ENCODE measurements around the gene CLASP1. TPM values are rescaled to one million over a fixed set of nuclear protein-coding genes. Genes with fewer than 3 reads are reported as not detected.
"Not testable (repeated sequence)": the region's sequence is repeated elsewhere in the genome, so short reads cannot be mapped to it uniquely, and the experiment has no call there.

CLASP1 gene
- total RNA-seq, 2 donors from 2014 or later: 87.0 to 88.3 TPM

GRCh38 chr2:121696410-121696930 is 47.2 kb upstream of the CLASP1 start:
- Mint-ChIP-seq H3K27ac (no peak overlapping the region), H3K27me3 (ENCODE audit: insufficient read depth) (no peaks in the 10 kb centered on the region), H3K4me3 (no peak overlapping the region), H3K36me3 (ENCODE audit: low read depth) (no peaks in the 10 kb centered on the region), H3K4me1 (no peaks in the 10 kb centered on the region), H3K9me3 (no peaks in the 10 kb centered on the region)
- H3K27me3 ChIP-seq (ENCODE audit: control insufficient read depth, insufficient read depth, low read length, poor library complexity, severe bottlenecking): no peaks in the 10 kb centered on the region
- H3K4me3 ChIP-seq (ENCODE audit: low read length): no peak overlapping the region
- no peaks in the 10 kb centered on the region for H3K9me3 ChIP-seq (ENCODE audit: control insufficient read depth, low read length)
- peak; percentile 57 for TF ChIP-seq CTCF (conservative IDR thresholded peaks at IDR 0.05)
- no peak overlapping the region for H3K27ac ChIP-seq (ENCODE audit: low read depth, low read length)
- H3K36me3 ChIP-seq (ENCODE audit: control insufficient read depth, insufficient read depth, low read length): no peaks in the 10 kb centered on the region
- no peak overlapping the region for H3K9ac ChIP-seq (ENCODE audit: extremely low read depth, low read length, poor library complexity, severe bottlenecking)
- no peaks in the 10 kb centered on the region for H3K4me1 ChIP-seq (ENCODE audit: control insufficient read depth, insufficient read depth, low read length)
- 86 to 100% methylated on average over 3 to 7 of the region's 7 CpGs for WGBS, 2 experiments (ENCODE audit: insufficient coverage in 1 of 2, insufficient read length in 1 of 2)
- DNase-seq: peak; percentile 67

GRCh38 chr2:121695171-121695451 is 45.8 kb upstream of the CLASP1 start:
- Mint-ChIP-seq H3K4me1 (no peaks in the 10 kb centered on the region), H3K27me3 (ENCODE audit: insufficient read depth) (no peaks in the 10 kb centered on the region), H3K36me3 (ENCODE audit: low read depth) (no peaks in the 10 kb centered on the region), H3K4me3 (no peak overlapping the region), H3K9me3 (peaks cover 1% of the 10 kb centered on the region), H3K27ac (no peak overlapping the region)
- Histone ChIP-seq H3K4me1 (ENCODE audit: control insufficient read depth, insufficient read depth, low read length) (no peaks in the 10 kb centered on the region), H3K4me3 (ENCODE audit: low read length) (no peak overlapping the region), H3K36me3 (ENCODE audit: control insufficient read depth, insufficient read depth, low read length) (no peaks in the 10 kb centered on the region), H3K27ac (ENCODE audit: low read depth, low read length) (no peak overlapping the region), H3K9me3 (ENCODE audit: control insufficient read depth, low read length) (no peaks in the 10 kb centered on the region), H3K9ac (ENCODE audit: extremely low read depth, low read length, poor library complexity, severe bottlenecking) (no peak overlapping the region), H3K27me3 (ENCODE audit: control insufficient read depth, insufficient read depth, low read length, poor library complexity, severe bottlenecking) (no peaks in the 10 kb centered on the region)
- no peak for TF ChIP-seq CTCF (conservative IDR thresholded peaks at IDR 0.05)
- WGBS, 2 experiments (ENCODE audit: insufficient coverage in 1 of 2, insufficient read length in 1 of 2): 46 to 47% methylated on average over 2 of the region's 2 CpGs
- no peak for DNase-seq

GRCh38 chr2:121694398-121695170 is 45.3 kb upstream of the CLASP1 start:
- 88 to 90% methylated on average over 1 to 6 of the region's 6 CpGs for WGBS, 2 experiments (ENCODE audit: insufficient coverage in 1 of 2, insufficient read length in 1 of 2)
- H3K36me3 Mint-ChIP-seq (ENCODE audit: low read depth): no peaks in the 10 kb centered on the region
- no peaks in the 10 kb centered on the region for H3K4me1 ChIP-seq (ENCODE audit: control insufficient read depth, insufficient read depth, low read length)
- H3K36me3 ChIP-seq (ENCODE audit: control insufficient read depth, insufficient read depth, low read length): no peaks in the 10 kb centered on the region
- no peaks in the 10 kb centered on the region for H3K27me3 ChIP-seq (ENCODE audit: control insufficient read depth, insufficient read depth, low read length, poor library complexity, severe bottlenecking)
- no peak overlapping the region for H3K9ac ChIP-seq (ENCODE audit: extremely low read depth, low read length, poor library complexity, severe bottlenecking)
- no peaks in the 10 kb centered on the region for H3K27me3 Mint-ChIP-seq (ENCODE audit: insufficient read depth)
- no peak for TF ChIP-seq CTCF (conservative IDR thresholded peaks at IDR 0.05)
- no peak overlapping the region for H3K4me3 Mint-ChIP-seq
- peaks cover 4% of the 10 kb centered on the region for H3K9me3 Mint-ChIP-seq
- H3K4me3 ChIP-seq (ENCODE audit: low read length): no peak overlapping the region
- H3K27ac ChIP-seq (ENCODE audit: low read depth, low read length): no peak overlapping the region
- no peaks in the 10 kb centered on the region for H3K4me1 Mint-ChIP-seq
- H3K27ac Mint-ChIP-seq: no peak overlapping the region
- peak; percentile 76 for DNase-seq
- H3K9me3 ChIP-seq (ENCODE audit: control insufficient read depth, low read length): no peaks in the 10 kb centered on the region

GRCh38 chr2:121690572-121690971 is 41.3 kb upstream of the CLASP1 start:
- not testable (repeated sequence) for H3K9ac ChIP-seq (ENCODE audit: extremely low read depth, low read length, poor library complexity, severe bottlenecking); H3K9me3 ChIP-seq (ENCODE audit: control insufficient read depth, low read length); H3K36me3 Mint-ChIP-seq (ENCODE audit: low read depth); H3K27ac Mint-ChIP-seq; H3K4me3 Mint-ChIP-seq; H3K27me3 Mint-ChIP-seq (ENCODE audit: insufficient read depth); DNase-seq; H3K27me3 ChIP-seq (ENCODE audit: control insufficient read depth, insufficient read depth, low read length, poor library complexity, severe bottlenecking); H3K4me3 ChIP-seq (ENCODE audit: low read length); H3K4me1 Mint-ChIP-seq; H3K4me1 ChIP-seq (ENCODE audit: control insufficient read depth, insufficient read depth, low read length); H3K36me3 ChIP-seq (ENCODE audit: control insufficient read depth, insufficient read depth, low read length); H3K27ac ChIP-seq (ENCODE audit: low read depth, low read length); H3K9me3 Mint-ChIP-seq
- 98 to 100% methylated on average over 2 to 3 of the region's 3 CpGs for WGBS, 2 experiments (ENCODE audit: insufficient coverage in 1 of 2, insufficient read length in 1 of 2)
